H1 (cell line): Measurements from ENCODE around the gene PTTG1IP.

ENCODE experiments used
- BRCA1 ChIP-seq: IDR thresholded peaks from 2 replicates; pipeline ENCODE4 v1.6.1; 2012; ENCODE audit warnings: low read depth, low read length, improper control_type of control experiment
- EP300 ChIP-seq, 2 experiments: IDR thresholded peaks; 1 replicate in 1 of 2; 2 replicates in 1 of 2; pipeline ENCODE4 v1.6.1; 2011 to 2012; ENCODE audit warnings: low read depth in 2 of 2, low read length in 2 of 2, mild to moderate bottlenecking in 2 of 2, borderline replicate concordance in 1 of 2, inconsistent platforms in 1 of 2, moderate library complexity in 1 of 2
- POLR2AphosphoS5 ChIP-seq: IDR thresholded peaks from 2 replicates; pipeline ENCODE4 v1.6.1; 2011; ENCODE audit warnings: low read depth, low read length
- SIX5 ChIP-seq: IDR thresholded peaks from 2 replicates; pipeline ENCODE4 v1.6.1; 2011; ENCODE audit warnings: mild to moderate bottlenecking, low read depth, low read length
- SUZ12 ChIP-seq: fragments of 200-600 bp; sonication (generic); IDR thresholded peaks from 2 replicates; pipeline ENCODE4 v1.6.1; 2012; ENCODE audit warnings: mild to moderate bottlenecking, inconsistent platforms, low read length, moderate library complexity, mixed read lengths
- YY1 ChIP-seq: IDR thresholded peaks from 2 replicates; pipeline ENCODE4 v1.6.1; 2011; ENCODE audit warnings: low read depth, mild to moderate bottlenecking, low read length
- TF ChIP-seq, protein P1 (sequence below): IDR thresholded peaks from 2 replicates; pipeline ENCODE4 v1.6.1; 2012; ENCODE audit warnings: low read length, inconsistent platforms
- TF ChIP-seq, protein P2 (sequence below), 3 experiments: IDR thresholded peaks; 1 replicate in 2 of 3; 2 replicates in 1 of 3; pipeline versions ENCODE4 v1.5.1 to v1.6.1; 2011; ENCODE audit warnings: low read length in 3 of 3, mild to moderate bottlenecking in 3 of 3, inconsistent platforms in 2 of 3, low read depth in 1 of 3, moderate library complexity in 1 of 3; ENCODE audit not compliant: insufficient read depth in 1 of 3; ENCODE audit errors: control extremely low read depth in 1 of 3

DNA sequence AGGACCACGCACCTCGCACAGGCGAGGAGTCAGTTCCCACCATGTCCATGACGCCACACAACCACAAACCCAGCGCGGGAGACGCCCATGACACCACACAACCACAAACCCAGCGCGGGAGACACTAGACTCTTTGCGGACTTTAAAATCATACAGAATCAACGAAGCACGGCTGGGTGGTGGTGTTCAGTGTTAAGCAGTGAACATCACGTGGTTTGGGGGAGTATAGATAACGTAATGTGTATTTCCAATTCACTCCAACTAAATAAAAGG lies 19.2 kb downstream of the PTTG1IP start:
- TF ChIP-seq, protein P1, sequence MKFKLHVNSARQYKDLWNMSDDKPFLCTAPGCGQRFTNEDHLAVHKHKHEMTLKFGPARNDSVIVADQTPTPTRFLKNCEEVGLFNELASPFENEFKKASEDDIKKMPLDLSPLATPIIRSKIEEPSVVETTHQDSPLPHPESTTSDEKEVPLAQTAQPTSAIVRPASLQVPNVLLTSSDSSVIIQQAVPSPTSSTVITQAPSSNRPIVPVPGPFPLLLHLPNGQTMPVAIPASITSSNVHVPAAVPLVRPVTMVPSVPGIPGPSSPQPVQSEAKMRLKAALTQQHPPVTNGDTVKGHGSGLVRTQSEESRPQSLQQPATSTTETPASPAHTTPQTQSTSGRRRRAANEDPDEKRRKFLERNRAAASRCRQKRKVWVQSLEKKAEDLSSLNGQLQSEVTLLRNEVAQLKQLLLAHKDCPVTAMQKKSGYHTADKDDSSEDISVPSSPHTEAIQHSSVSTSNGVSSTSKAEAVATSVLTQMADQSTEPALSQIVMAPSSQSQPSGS, result no peak
- TF ChIP-seq, protein P2, sequence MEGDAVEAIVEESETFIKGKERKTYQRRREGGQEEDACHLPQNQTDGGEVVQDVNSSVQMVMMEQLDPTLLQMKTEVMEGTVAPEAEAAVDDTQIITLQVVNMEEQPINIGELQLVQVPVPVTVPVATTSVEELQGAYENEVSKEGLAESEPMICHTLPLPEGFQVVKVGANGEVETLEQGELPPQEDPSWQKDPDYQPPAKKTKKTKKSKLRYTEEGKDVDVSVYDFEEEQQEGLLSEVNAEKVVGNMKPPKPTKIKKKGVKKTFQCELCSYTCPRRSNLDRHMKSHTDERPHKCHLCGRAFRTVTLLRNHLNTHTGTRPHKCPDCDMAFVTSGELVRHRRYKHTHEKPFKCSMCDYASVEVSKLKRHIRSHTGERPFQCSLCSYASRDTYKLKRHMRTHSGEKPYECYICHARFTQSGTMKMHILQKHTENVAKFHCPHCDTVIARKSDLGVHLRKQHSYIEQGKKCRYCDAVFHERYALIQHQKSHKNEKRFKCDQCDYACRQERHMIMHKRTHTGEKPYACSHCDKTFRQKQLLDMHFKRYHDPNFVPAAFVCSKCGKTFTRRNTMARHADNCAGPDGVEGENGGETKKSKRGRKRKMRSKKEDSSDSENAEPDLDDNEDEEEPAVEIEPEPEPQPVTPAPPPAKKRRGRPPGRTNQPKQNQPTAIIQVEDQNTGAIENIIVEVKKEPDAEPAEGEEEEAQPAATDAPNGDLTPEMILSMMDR (IDR thresholded peaks at IDR 0.05; ENCODE audit: control extremely low read depth in 1 of 3, insufficient read depth in 1 of 3, low read depth in 1 of 3, low read length in 3 of 3), result no peak
- TF ChIP-seq BRCA1 (no peak), SIX5 (no peak), POLR2AphosphoS5 (no peak), SUZ12 (no peak), YY1 (no peak), EP300 (IDR thresholded peaks at IDR 0.05; ENCODE audit: borderline replicate concordance in 1 of 2, low read depth in 2 of 2, low read length in 2 of 2) (no peak)
